Measurements from ENCODE around the gene AGAP1. TPM values are rescaled to one million over a fixed set of nuclear protein-coding genes. Genes with fewer than 3 reads are reported as not detected.

Gene AGAP1
- total RNA-seq, 1 experiment from 2014 or later: 56.4 TPM

- peaks cover 6% of the 10 kb centered on the region for H3K36me3 Mint-ChIP-seq (ENCODE audit: insufficient read depth, unreplicated experiment)
- no peak overlapping the region for H3K27ac Mint-ChIP-seq (ENCODE audit: unreplicated experiment)
- no peaks in the 10 kb centered on the region for H3K4me1 Mint-ChIP-seq (ENCODE audit: low read depth, unreplicated experiment)
- CTCF ChIA-PET: no interaction called here
- intact Hi-C loops (cut with micrococcal nuclease; ENCODE audit: unreplicated experiment): no loop called here
- no TSS peak for BruUV-seq (replicated peaks)
- no peak for TF ChIP-seq CTCF (IDR thresholded peaks at IDR 0.05; ENCODE audit: unreplicated experiment)
- H3K4me3 Mint-ChIP-seq (ENCODE audit: low read depth, unreplicated experiment): no peak overlapping the region
- H3K9me3 Mint-ChIP-seq (ENCODE audit: low read depth, unreplicated experiment): no peaks in the 10 kb centered on the region
- no peaks in the 10 kb centered on the region for H3K27me3 Mint-ChIP-seq (ENCODE audit: unreplicated experiment)
- DNase-seq: no peak
These were observed 354.2 kb downstream of the AGAP1 start for GRCh38 chr2:235848055-235848454.

GRCh38 chr2:235848946-235849345, 355.1 kb downstream of the AGAP1 start:
- intact Hi-C loops (cut with micrococcal nuclease; ENCODE audit: unreplicated experiment): no loop called here
- H3K4me1 Mint-ChIP-seq (ENCODE audit: low read depth, unreplicated experiment): no peaks in the 10 kb centered on the region
- DNase-seq: no peak
- no peak overlapping the region for H3K27ac Mint-ChIP-seq (ENCODE audit: unreplicated experiment)
- no peak overlapping the region for H3K4me3 Mint-ChIP-seq (ENCODE audit: low read depth, unreplicated experiment)
- CTCF ChIA-PET: no interaction called here
- BruUV-seq (replicated peaks): no TSS peak
- no peaks in the 10 kb centered on the region for H3K27me3 Mint-ChIP-seq (ENCODE audit: unreplicated experiment)
- peaks cover 6% of the 10 kb centered on the region for H3K36me3 Mint-ChIP-seq (ENCODE audit: insufficient read depth, unreplicated experiment)
- no peaks in the 10 kb centered on the region for H3K9me3 Mint-ChIP-seq (ENCODE audit: low read depth, unreplicated experiment)
- TF ChIP-seq CTCF (IDR thresholded peaks at IDR 0.05; ENCODE audit: unreplicated experiment): no peak

DNA sequence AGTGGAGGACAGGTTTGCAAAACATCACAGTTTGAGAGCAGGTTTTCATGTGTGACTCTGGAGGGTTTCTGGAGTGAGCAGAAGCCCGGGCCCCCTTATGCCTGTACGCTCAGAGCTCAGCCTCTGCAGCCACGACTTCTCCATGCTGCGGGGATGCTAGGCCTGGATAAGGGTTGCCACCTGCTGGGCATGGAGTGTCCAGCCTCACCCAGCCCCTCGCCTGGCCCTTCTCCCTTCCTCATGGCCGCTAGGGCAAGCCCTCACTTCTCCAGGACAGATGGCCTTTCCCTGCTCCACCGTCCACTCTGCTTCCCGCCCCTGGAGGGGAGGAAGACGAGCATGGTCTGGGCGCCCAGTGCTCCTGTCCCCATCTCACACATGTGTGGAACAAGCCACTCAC, 355.6 kb downstream of the AGAP1 start:
- intact Hi-C loops (cut with micrococcal nuclease; ENCODE audit: unreplicated experiment): no loop called here
- BruUV-seq (replicated peaks): no TSS peak

GRCh38 chr2:235850289-235850688, 356.4 kb downstream of the AGAP1 start:
- intact Hi-C loops (cut with micrococcal nuclease; ENCODE audit: unreplicated experiment): no loop called here
- no peak overlapping the region for H3K27ac Mint-ChIP-seq (ENCODE audit: unreplicated experiment)
- no peaks in the 10 kb centered on the region for H3K4me1 Mint-ChIP-seq (ENCODE audit: low read depth, unreplicated experiment)
- DNase-seq: no peak
- no peak overlapping the region for H3K4me3 Mint-ChIP-seq (ENCODE audit: low read depth, unreplicated experiment)
- no peak for TF ChIP-seq CTCF (IDR thresholded peaks at IDR 0.05; ENCODE audit: unreplicated experiment)
- H3K27me3 Mint-ChIP-seq (ENCODE audit: unreplicated experiment): no peaks in the 10 kb centered on the region
- H3K36me3 Mint-ChIP-seq (ENCODE audit: insufficient read depth, unreplicated experiment): no peaks in the 10 kb centered on the region
- H3K9me3 Mint-ChIP-seq (ENCODE audit: low read depth, unreplicated experiment): no peaks in the 10 kb centered on the region
- BruUV-seq (replicated peaks): no TSS peak
- CTCF ChIA-PET: no interaction called here

More for the DNA sequence above, 355.6 kb downstream of the AGAP1 start:
- TF ChIP-seq CTCF (IDR thresholded peaks at IDR 0.05; ENCODE audit: unreplicated experiment): no peak
- H3K27me3 Mint-ChIP-seq (ENCODE audit: unreplicated experiment): no peaks in the 10 kb centered on the region
- no peak for DNase-seq
- no peak overlapping the region for H3K4me3 Mint-ChIP-seq (ENCODE audit: low read depth, unreplicated experiment)
- peaks cover 5% of the 10 kb centered on the region for H3K36me3 Mint-ChIP-seq (ENCODE audit: insufficient read depth, unreplicated experiment)
- H3K9me3 Mint-ChIP-seq (ENCODE audit: low read depth, unreplicated experiment): no peaks in the 10 kb centered on the region
- no peak overlapping the region for H3K27ac Mint-ChIP-seq (ENCODE audit: unreplicated experiment)
- CTCF ChIA-PET: no interaction called here
- no peaks in the 10 kb centered on the region for H3K4me1 Mint-ChIP-seq (ENCODE audit: low read depth, unreplicated experiment)

Measured in Calu3 (cell line).